SKM-1 treated with dmso at 0.1 percent for 144 hours (cell line): Measurements from ENCODE around the gene TNS3.

Experiments used
- DNase-seq: peaks from one replicate; lab custom pipeline; 2025; ENCODE audit not compliant: unreplicated experiment; lab: John Stamatoyannopoulos, UW

Gene TNS3

DNA sequence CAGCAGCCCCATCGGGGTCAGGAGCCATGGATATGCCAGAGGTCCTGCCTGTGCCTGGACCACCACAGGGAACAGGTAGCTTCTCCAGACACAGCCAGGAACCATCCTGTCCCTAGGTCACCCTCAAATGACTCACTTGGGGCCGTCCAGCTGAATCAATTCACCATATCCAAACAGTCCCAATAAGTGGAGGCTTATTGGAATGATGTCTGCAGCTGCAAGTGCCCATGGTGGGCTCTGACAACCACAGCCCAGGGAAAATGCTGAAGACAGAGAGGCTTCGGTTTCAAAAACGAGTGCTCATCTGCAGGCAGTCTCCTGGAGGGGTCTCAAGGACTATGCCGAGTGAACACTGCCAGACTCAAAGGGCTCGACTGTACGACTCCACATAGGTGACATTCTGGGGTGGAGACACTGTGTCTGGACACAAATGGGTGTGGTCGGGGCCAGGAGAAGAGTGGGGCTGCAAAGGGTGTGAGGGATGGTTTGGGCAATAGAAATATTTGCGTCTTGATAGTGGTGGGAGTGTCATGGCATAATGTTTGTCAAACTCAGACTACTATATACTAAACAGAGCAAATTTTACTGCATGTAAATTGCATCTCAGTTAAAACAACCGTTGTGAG is 204.8 kb downstream of the TNS3 start:
- DNase-seq, result no peak

DNA sequence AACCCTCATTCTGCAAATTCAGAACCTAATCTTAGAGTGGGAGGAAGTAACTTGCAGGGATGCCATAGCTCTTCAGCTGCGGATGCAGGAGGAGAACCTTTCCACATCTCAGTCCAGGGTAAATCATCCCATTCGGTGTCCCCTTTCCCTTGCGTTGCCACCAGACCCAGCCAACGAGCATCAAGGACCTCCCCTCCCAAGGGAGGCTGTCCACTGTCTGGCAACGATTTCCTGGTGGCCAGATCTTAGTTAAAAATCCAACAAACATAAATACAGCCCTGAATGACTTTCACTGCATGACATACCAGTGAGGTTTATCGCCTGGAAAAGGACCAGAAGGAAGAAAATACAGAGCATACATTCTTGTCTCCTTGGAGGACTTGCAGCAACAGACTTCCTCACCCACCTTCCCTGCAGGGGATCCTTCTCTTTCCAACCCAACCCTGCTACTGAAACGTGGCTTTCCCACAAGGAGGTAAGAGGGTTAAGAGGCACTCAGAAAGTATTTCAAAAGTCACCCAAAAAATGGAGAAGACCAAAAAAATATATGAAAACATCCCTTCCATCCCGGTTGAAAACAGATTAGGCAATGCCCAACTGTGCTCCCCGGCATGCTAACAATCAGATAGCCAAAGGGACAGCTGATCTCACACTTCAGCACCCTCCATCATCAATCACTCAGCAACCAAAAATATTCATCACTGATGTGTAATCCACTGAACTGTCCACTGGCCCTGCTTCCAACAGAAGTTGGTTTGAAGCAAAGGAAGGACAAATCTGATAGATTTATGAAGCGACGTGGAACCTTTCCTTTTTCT is 206.6 kb downstream of the TNS3 start:
- no peak for DNase-seq

DNA sequence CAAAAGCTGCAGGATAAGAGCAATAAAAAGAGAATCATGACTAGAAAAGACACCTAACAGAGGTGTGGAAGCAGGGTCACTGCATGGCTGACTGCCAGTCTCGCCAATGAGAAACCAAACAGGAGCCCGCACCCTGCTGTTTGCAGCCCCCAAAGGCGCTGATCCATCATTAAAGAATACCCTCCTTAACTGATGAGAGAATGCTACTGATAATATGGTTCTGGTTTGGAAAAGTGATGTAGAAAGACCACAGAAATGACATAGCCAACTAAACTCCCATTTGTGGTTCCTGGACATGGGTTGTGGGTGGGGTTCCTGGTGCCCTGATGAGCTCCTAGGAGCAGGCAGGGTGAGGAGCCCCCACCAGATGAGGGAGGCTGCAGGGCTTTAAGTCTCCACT is 207.4 kb downstream of the TNS3 start:
- DNase-seq, result no peak

DNA sequence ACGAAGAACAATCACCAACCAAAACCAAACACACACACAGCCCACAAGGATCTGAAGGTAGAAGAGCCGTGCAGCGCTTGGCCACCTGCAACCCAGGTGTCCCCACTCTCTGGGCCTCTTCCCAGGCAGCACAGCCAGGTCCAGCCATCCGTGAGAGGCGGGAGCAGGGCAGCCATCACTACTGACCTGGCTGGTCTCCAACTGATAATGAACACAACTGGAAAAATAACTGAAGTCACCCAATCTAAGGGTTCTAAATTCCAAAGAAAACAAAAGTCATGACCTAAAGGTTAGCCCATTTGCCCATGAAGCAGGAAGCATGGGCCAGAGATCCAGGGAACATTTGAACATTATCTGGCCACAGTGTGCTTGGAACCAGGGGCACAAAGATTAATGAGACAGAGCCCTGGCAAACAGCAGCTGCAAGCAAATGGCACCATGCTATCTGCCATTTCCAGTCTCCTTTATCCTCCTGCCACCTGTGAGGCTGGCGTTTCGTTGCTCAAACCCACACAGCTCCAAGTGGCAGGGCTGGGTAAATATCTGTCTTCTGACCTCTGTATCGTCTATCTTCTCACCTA is 207.9 kb downstream of the TNS3 start:
- DNase-seq, result no peak

- no peak for DNase-seq
Measured at GRCh38 chr7:47371733-47372368, 210.1 kb downstream of the TNS3 start.

GRCh38 chr7:47371317-47371716 is 210.6 kb downstream of the TNS3 start:
- no peak for DNase-seq

DNA sequence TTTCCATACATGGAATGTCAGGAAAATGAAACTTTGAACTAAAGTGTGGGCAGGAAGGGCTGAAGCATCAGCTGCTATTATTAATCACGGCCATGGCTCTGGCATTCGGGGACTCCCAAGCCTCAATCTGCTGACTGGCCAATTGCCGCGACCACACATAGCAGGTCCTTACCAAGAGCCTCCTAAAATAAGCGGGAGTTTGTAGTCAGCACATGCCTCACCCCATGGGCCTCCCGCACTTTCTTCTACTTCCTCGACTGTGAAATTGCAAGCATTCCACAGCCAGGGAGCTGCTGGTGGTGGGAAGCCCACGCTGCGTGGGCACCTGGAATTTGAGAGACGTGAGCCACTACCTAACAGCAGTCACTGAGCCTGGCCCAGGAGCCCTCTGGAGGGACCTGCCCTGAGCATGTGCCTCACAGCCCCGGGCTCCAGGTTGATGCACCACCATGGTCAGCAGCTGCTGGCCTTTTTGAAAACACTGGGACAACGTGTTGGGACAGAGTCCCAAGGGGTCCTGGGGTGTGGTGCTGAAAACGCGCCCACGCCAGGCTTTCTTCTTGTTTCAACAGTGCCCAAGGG is 211.4 kb downstream of the TNS3 start:
- DNase-seq, result no peak

DNA sequence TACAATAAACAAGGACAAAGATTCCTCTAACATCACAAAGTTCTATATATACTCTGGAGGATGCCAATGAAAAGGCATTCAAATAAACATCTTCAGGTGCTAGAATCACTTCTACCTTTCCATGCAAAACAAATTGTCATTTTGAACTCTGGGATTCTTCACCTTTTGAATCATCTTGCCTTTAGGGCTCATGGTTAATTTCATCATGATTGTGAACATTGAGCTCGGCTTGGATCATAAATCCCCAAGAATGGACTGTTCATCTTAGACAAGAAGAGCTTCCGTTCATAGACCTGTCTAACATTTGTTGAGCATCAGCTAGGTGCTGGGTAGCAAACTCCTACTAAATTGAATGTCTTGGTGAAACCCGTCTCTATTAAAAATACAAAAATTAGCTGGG is 212.2 kb downstream of the TNS3 start:
- DNase-seq, result no peak

DNA sequence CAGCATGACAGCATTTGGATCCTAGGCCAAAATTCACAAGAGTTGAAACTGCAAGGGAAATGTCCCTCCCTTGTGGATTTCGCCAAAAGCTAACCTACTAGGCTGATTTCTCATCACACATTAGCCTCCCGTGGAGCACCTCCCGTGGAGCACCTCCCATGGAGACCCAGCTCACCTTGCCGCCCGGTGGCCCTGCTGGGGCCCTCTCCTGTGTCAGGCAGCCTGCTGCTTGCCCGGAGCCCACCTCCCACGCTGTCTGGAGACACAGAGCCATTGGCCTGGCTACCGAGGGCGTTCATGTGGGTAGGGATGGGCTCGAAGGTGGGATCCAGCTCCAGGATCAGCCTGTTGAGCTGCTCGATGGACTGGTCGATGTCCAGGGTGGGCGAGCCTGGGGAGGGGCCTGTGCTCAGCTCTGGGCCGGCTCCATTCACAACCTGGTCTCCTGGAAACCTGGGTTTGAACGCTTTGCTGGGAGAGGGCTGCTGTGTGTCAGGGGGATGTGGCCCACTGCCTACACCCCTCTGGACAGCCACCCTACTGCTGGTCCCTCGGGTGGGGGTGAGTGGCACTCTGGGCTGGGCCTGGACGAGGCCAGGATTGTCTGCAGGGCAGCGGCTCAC is 213.6 kb downstream of the TNS3 start:
- DNase-seq, result no peak

DNA sequence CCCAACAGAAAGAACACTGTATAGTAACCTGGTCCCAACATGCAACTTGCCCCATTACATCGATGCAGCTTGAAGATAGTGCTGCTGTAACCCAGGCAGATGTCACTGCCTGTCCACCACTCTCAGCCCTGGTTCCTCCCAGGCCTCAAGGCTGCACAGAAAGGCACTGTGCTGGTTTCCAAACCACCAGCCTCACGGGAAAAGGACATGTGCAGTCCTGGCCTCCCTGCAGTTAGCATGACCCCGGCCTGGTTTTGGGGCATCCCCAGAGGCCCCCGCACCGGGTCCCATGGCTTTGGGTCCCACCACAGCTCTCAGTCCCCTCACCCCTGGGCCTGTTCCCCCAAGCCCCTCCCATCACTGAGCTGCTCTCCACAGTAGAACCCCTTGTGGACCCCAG is 214.5 kb downstream of the TNS3 start:
- no peak for DNase-seq

DNA sequence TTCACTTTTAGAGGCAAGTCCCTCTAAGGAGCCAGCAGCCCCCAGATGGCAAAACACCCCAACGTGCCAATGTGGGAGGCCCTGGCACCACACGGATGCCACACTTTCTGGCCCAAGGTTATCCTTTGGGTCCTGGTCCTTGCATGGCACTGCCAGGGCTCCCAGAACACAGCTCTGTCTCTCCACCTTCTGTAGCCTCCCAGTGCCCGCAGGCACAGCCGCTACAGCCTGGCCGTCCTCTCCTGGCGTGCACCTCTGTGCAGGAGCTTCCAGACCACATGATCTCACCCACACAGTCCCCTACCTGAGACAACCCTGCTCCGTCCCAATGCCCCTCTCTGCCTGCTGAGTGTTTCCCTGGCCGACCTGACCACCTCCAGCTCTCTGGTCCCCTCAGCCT is 215.0 kb downstream of the TNS3 start:
- no peak for DNase-seq

GRCh38 chr7:47366211-47366610 is 215.7 kb downstream of the TNS3 start:
- DNase-seq, result no peak

- no peak for DNase-seq
Measured at GRCh38 chr7:47362984-47363383, 218.9 kb downstream of the TNS3 start.

DNA sequence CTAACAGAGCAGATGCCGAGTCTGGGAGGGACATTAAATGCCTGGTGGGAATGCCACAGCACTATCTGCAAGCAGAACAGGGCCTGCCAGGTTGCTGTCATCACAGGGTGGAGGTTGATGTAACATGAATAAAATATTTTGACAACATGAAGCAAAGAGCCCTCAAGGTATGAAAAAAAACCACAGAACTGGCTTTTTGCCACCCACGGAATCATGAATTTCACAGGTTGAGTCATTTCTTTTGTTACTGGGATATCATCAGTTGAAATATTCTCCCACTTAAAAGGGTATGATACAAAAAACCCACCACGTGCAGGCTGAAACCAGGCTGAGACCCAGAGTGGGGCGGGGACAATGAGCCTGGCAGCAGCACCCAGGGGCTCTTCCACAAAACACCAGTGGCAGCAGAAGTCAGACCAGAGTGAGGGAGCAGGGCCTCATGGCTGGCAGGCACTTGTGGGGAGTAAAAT is 220.1 kb downstream of the TNS3 start:
- no peak for DNase-seq

DNA sequence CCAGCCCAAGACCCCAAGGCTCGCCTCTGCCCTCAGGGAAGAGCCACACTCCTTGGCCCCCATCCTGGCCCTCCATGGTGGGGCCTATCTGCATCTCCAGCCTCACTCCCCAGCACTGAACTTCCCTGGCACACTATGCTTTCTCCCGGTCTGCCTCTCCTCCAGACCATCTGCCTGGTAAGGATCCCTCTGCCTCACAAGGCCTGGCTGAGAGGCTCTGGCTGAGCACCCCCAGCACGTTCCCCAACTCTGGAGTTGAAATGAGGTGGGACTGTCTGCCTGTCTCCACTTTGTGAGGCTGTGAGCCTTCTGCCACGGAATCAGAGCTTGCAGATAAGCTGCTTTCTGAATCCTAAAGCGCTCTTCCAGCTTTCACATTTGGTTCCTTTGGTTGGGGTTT is 220.7 kb downstream of the TNS3 start:
- DNase-seq, result no peak

DNA sequence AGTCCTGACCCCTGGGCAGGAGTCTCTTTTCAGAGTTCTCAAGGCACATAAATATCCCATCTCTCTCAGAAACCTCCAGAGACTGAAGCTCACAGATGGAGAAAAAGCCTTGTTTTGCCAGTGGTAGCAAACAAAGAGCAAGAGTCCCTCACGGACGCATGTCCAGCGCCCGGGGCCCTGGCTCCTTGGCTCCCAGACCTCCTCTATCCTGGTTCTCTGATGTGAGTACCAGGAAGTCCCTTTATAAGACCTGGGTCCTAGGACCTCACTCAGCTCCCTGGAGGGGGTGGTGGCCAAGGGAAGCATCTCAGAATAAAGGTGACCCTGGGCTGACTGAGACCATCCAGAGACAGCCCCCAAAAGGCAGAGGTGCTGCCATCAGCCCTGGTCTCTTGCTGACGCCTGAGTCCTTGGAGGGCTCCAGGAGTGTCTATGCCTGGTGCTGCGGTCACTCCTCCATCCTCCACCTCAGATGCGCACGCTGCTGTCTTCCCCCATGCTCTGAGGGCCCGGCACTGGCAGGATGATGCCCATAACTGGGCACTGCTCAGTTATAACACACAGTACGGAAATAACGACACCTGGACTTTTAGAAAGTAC is 221.5 kb downstream of the TNS3 start:
- no peak for DNase-seq

DNA sequence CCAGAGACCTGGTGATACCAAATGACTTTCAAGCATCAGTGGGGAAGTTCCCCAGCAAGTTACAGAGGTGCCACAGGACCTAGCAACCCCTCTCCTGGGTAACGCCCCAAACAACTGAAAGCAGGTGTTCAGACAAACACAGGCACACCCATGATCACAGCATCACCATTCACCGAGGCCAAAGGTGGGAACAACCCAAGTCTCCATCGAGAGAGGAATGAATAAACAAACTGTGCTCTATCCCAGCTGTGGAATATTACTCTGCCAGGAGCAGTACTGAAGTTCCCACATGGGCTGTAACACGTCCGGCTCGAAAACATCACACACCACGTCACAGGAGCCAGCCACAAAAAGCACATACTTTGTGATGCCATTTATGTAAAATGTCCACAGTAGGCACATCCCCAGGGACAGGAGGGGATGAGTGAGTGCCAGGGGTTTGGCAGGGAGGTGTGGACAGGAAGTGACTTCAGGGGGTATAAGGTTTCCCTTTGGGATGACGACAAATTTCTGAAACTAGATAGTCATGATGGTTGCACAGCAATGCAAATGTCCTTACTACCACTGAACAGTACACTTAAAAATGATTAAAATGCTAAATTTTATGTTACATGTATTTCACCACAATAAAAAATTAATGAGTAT is 222.8 kb downstream of the TNS3 start:
- no peak for DNase-seq

DNA sequence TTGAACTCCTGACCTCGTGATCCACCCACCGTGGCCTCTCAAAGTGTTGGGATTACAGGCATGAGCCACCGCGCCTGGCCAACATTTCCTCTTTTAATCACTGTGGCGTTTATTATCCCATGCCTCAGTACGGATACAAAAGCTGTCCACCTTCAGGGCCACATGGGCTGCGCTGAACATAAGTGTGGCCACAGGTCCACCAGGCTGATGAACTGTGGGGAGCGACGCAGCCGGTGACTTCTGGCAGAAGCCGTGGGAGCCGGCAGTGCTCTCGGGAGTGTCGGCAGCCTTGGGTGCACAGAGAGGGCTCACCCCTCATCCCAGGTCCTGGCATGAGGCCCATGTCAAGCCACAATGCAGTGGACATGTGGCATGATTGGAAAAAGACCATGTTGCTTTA is 223.6 kb downstream of the TNS3 start:
- DNase-seq, result no peak

DNA sequence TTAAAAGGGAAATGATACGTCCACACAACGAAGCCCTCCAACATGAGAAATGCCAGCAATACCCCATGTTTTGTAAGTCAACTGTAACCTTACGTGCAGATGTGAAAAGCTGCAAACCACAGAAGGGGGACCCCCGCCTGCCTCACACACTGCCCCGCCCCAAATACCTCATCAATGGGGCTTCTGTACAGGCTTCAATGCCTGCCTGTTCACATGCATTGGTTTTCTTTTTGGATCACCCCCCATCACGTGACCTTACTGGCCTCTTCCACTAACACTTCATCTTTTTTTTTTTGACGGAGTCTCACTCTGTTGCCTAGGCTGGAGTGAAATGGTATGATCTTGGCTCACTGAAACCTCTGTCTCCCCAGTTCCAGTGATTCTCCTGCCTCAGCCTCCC is 224.0 kb downstream of the TNS3 start:
- no peak for DNase-seq

- no peak for DNase-seq
Measured at GRCh38 chr7:47357361-47357760, 224.6 kb downstream of the TNS3 start.
